Dedifferentiated amniotic fluid mesenchymal stem cell (primary cell): ENCODE measurements around the gene FNDC1.
A peak's percentile ranks its signal among the peaks of the same experiment; 100 is the strongest.
"Not testable (repeated sequence)": the region's sequence is repeated elsewhere in the genome, so short reads cannot be mapped to it uniquely, and the experiment has no call there.

ENCODE experiments used
- DNase-seq: peaks from one replicate; pipeline ENCODE4 v3.0.0-alpha.2; 2016; ENCODE audit errors: extremely low spot score

The FNDC1 gene

DNA sequence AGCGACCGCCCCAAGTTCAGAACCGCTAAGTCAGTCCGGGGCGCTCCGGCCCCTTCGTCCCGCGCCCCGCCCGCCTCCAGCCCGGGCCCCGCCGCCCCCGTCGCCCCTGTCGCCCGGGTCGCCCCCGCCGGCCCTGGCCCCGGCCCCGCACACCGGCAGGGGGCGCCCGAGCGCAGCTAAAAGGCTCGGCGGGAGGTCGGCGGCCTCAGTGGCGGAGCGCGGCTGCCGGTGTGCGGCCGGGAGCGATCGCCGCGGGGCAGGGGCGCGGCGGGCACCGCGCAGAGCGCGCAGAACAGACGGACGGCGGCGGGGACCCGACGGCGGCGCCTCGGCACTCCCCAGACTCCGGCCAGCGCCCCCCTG, at the start of gene FNDC1:
TSS of gene FNDC1 (plus strand) at position 208 of the 363 bp plus-strand sequence. CDS start 197 bp downstream, outside the sequence.
- DNase-seq = no peak

DNA sequence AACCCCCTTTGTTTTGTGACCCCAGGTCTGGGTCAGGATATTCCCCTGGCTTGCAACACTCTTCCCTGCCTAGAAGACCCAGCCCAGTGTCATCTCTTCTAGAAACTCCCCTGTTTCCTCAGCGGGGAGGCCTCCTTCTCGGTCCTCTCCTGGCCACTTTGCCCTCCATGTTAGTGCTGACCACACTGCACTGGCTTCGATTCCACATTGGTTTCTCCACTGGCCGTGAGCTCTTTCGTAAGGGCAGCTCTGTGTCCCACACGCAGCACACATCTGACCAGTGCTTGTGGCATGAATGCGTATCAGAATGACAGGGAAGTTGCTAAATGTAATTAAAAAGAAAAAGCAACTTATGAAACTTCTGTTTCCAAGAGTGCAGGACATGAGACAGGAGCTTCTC, 49.4 kb upstream of the FNDC1 start:
- DNase-seq = no peak

GRCh38 chr6:159121486-159121885, 47.7 kb upstream of the FNDC1 start:
- DNase-seq = no peak

DNA sequence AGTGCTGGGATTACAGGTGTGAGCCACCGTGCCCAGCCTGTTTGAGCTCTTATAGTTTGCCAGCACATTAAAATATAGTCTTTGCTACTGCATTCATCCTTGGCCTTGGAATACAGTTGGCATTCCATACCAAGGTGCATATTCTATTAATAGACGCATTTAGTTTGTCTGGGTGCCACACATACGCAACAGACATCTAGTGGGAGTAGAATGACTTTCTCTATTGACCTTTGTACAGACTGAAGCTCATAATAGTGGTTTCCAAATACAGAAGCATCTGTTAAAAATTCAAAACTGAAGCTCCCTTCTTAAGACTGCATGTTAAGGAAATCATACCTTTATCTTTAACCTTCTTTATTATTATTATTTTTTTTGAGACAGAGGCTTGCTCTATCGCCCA, 46.7 kb upstream of the FNDC1 start:
- DNase-seq = no peak

GRCh38 chr6:159123831-159124230, 45.4 kb upstream of the FNDC1 start:
- not testable (repeated sequence) for DNase-seq

- DNase-seq = no peak
These were observed 44.1 kb upstream of the FNDC1 start for GRCh38 chr6:159125014-159125609.

DNA sequence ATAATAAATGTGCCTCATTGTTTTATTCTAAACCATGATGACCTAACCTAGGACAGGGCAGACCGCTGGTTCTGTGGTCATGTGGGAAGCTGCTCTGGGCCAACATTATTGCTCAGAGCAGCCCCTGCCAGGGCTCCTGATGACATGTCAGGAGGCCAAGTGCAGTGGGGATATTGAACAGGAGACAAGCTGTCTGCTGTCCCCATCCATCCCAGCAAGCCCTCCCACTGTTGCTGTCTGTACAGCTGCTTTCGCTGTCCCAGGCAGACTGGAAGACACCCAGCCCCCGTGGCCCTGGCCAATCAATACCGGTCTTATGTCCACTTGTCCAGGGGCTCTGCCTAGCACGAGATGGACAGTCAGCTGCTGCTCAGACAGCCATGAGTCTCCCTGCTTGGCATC, 43.2 kb upstream of the FNDC1 start:
- DNase-seq = no peak

- no peak for DNase-seq
These were observed 42.6 kb upstream of the FNDC1 start for GRCh38 chr6:159126590-159126989.

GRCh38 chr6:159127701-159128100, 41.5 kb upstream of the FNDC1 start:
- DNase-seq = no peak

DNA sequence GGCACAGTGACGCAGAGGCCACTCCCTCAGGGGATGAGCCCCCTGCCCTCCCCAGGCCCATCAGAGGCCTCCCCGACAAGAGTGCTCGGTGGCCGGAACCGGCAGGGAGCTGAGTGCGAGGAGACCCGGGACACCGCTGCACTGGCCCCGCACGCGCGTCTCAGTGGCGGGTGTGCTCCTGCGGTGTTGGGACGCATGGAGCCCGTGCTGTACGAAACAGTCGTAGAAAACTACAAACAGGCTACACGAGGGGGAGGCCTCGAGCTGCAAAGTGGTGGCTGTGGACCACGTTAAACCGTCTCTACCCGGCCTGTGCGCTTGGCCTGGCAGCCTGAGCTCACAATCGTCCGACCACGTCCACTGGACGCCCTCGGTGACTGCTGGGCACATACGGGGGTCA, 40.2 kb upstream of the FNDC1 start:
- DNase-seq = no peak

DNA sequence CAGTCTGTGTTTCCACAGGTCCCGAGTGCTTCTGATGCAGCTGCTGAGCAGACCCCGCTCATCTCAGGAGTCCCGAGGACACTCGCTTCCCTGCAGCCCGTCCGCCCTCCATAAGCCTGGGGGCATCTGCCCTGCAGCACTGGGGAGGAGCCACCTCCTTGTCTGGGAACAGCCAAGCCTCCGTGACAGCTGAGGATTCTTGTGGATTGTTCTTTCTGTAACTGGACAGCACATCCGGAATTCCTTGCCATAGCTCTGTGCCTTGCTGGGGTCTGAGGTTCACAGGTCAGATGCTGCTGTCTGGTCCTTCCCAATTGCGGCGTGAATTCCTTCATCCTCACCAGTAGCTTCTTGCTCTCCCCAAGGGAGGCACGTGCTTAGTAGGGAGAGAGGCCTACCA, 38.4 kb upstream of the FNDC1 start:
- no peak for DNase-seq

DNA sequence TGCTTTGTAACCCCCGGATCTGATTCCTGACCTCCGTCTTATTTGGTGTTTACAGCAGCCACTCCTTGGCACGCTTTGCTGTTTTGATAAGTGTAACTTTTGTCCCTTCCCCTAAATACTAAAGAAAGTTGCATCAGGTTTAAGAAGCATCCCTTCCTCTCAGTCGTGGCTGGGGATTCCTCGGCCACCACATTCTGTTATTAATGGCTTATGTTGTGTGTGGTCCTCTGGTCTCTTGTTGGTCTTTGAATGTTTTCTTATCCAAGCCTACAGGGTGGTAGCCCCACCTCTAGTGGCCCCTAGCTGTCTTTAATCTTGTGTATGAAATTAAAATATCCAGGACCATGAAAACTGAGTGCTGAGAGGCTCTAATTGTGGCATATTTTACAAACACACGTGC, 37.5 kb upstream of the FNDC1 start:
- DNase-seq = no peak

- DNase-seq = no peak
These were observed 36.5 kb upstream of the FNDC1 start for GRCh38 chr6:159132664-159133063.

GRCh38 chr6:159134701-159135364, 34.4 kb upstream of the FNDC1 start:
- DNase-seq = peak; percentile 54

GRCh38 chr6:159137676-159138075, 31.5 kb upstream of the FNDC1 start:
- DNase-seq = no peak

GRCh38 chr6:159142531-159142930, 26.7 kb upstream of the FNDC1 start:
- DNase-seq = no peak

DNA sequence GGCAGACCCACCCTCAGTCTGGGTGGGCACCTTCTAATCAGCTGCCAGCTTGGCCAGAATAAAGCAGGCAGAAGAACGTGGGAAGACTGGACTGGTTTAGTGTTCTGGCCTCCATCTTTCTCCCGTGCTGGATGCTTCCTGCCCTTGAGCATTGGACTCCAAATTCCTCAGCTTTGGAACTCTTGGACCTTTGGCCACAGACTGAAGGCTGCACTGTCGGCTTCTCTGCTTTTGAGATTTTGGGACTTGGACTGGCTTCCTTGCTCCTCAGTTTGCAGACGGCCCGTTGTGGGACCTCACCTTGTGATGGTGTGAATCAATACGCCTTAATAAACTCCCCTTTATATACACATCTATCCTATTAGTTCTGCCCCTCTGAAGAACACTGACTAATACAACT, 20.6 kb upstream of the FNDC1 start:
- DNase-seq = no peak

GRCh38 chr6:159149641-159150040, 19.6 kb upstream of the FNDC1 start:
- DNase-seq = peak; percentile 82

DNA sequence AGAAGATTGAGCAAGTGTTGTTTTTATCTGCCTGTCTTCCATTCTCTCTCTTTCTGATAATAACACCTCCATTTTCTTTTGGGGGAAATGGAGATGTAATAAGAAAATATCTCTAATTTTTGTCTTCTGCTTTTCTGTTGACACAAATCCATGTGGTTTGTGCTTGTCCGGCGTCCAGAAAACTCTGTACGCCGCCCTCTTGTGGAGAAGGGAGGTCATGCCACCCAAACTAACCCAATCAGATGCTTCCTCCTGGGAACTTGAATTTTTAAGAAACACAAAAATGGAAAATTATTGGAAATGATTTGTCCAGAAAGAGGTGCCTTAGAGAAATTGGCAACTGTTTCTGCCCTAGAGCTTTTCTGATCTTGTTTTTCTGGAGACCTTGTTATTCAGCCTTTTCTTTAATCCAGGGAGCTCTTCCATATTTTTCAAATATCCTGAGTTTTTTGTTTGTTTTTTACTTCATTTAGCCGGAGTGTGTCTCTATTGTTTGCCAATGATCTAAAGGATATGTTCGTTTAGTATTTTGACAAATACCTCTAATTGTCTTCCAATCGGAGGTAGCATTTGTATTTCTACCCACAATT, 17.8 kb upstream of the FNDC1 start:
- peak; percentile 56 for DNase-seq

DNA sequence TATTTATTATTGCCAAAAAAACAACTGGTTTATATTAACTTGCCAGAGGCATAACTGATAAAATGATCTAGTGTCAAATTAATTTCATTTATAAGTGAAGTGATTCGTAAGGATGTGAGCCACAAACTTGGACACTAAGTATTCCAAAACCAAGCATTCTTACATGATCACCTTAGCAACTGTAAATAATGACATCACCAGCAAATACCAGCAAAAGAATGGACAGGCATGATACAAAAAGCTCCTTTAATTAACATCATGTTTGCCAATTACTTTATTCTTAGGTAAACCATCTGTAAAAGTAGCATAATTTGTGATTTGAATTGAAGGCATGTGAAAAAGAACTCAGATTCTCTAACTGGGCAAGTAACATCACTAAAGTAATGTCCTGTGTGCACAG, 17.2 kb upstream of the FNDC1 start:
- DNase-seq = no peak

DNA sequence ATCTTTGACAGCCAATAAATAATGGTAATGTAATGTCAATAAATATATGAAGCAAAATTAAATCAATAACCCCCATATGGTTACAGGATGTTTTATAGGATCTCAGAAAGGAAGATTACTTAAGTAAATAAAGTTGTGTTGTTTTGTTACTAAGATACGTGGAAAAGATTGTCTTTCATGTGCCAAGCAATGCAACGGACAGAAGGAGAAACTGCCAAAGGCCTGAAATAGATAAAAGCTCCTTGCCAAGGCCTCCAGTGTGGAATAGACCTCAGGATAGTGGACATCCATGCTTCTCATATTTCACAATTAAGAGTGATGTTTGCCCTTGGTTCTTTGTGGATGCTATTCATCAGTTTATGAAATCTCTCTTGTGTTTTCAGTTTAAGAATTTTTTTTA, 16.4 kb upstream of the FNDC1 start:
- DNase-seq = no peak

GRCh38 chr6:159155679-159156078, 13.5 kb upstream of the FNDC1 start:
- DNase-seq = no peak

DNA sequence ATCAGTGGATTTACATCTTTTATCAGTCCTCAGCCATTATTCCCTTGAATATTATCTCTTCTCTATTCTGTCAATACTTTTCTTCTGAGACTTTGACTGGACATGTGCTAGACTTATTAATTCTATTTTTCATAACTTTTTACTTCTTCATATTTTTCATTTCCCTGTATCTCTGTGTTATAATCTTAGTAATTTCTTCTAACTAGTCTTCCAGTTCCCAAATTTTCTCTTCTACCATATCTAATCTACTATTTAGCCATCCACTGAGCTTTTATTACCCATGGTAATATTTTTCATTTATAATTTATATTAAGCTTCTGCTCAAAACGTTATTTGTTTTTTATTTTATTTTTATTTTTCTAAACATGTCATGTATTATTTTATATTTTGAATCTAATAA, 13.1 kb upstream of the FNDC1 start:
- no peak for DNase-seq

DNA sequence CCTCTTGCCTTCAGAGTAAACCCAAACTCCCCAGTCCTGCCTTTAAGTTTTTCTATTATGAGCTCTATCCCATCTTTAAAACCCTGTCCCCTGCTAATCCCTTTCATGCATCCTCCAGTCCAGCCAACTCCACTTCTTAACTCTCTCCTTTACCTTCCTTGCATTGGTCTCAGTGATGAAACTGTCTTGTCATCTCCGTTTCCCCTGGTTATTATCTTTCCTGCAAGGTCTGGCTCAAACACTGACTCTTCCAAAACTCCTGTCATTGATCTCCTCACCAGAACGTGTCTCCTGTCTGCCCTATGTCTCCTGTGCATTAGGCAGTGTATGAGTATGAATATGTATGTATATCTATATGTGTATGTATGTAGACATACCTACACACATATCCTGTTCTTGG, 11.8 kb upstream of the FNDC1 start:
- DNase-seq = no peak
